H54 (cell line): ENCODE results near the gene NT5E.
A peak's percentile ranks its signal among the peaks of the same experiment; 100 is the strongest.
"Not testable (repeated sequence)": the region's sequence is repeated elsewhere in the genome, so short reads cannot be mapped to it uniquely, and the experiment has no call there.

Experiments
- DNase-seq: peaks from one replicate; pipeline ENCODE4 v3.0.0; 2011; ENCODE audit warnings: low spot score, mixed read lengths; ENCODE audit not compliant: insufficient read length
- FAIRE-seq: peaks from 3 replicates; lab custom pipeline; 2011; peaks lifted over from hg19 to GRCh38; lab: Jason Lieb, UNC
- POLR2A ChIP-seq: IDR thresholded peaks from 2 replicates; pipeline ENCODE4 v1.6.1; 2011; ENCODE audit warnings: low read depth, mild to moderate bottlenecking, low read length

NT5E gene

DNA sequence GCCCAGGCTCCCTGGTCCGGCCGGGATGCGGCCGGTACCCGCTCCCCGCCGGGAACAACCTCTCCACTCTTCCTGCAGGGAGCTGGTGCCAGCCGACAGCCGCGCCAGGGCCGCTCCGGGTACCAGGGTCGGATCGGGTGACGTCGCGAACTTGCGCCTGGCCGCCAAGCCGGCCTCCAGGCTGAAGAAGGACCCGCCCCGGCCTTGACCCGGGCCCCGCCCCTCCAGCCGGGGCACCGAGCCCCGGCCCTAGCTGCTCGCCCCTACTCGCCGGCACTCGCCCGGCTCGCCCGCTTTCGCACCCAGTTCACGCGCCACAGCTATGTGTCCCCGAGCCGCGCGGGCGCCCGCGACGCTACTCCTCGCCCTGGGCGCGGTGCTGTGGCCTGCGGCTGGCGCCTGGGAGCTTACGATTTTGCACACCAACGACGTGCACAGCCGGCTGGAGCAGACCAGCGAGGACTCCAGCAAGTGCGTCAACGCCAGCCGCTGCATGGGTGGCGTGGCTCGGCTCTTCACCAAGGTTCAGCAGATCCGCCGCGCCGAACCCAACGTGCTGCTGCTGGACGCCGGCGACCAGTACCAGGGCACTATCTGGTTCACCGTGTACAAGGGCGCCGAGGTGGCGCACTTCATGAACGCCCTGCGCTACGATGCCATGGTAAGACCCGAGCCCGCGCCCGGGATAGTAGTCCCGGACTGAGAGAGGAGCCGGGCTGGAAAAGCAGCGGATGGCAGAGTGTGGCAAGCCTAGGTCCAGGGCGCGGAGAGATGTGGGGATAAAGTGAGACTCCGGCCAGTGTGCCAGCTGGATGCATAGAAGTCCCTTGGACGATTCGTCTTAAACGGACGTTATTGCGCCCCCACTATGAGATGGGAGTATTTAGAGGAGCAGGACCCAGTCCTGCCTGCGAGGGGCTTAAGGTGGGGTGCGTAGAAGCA is at the start of gene NT5E:
TSS of gene NT5E (plus strand) at position 266 of the 942 bp plus-strand sequence. CDS start at position 323, 57 bp downstream.
- no peak for FAIRE-seq
- peak; percentile 59; the same call in 1 of the 2 replicates for TF ChIP-seq POLR2A
- DNase-seq = peak; percentile 44

DNA sequence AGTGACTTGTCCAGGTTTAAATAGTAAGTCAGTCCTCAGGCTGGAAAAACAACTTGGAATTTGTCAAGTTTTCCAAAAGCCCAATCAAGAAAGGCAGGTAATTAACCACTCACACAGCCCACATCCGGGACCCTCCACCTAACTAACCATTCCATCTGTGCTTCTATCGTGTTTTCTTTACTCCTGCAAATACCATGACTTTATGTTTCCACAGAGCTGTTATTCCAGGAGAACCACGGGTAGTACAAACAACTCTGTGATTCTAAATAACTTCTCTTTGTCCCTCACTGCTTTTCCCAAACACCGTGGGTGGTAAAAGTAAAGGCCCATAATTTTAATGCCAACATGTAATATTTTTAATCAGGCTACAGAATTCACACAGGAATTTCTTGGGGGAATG is 49.6 kb upstream of the NT5E start:
- DNase-seq = no peak
- TF ChIP-seq POLR2A = no peak
- FAIRE-seq = no peak

DNA sequence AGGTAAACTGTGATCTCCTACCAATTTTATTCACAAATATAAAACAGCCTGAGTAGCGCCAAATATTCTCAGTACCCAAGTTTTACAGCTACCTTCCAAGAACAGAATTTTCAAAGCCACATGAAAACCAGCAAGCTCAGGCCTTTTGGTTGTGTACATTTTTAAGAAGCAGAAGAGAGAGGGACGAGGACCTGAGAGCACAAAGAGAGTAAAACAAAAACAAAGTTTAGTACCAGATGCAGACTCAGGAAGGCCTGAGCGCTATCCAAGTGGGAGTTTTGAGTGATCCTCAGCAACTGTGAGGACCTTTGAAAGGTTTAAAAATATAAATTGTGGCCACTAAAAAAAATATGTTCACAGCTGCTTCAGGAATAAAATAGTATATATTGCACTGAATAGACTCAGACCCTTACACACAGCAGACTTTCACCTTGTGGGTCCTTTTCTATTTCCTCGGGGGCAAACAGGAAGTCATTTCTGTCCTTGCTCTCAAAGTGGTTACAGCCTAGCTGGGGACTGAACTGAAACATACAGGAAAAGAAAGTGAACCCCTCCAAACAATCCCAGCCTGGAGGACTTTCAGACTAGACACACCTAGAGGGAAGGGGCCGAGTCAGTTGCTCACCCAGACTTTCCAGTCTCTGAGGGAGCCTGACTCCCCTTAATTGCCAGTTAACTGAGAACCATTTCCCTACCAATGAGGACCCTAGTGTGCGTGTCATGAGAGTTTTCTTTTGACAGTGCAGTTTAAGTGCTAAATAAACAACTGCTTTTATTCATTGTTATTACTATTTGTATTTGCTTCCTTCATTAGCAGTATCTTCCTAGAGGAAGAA is 48.5 kb upstream of the NT5E start:
- no peak for TF ChIP-seq POLR2A
- DNase-seq = no peak
- no peak for FAIRE-seq

DNA sequence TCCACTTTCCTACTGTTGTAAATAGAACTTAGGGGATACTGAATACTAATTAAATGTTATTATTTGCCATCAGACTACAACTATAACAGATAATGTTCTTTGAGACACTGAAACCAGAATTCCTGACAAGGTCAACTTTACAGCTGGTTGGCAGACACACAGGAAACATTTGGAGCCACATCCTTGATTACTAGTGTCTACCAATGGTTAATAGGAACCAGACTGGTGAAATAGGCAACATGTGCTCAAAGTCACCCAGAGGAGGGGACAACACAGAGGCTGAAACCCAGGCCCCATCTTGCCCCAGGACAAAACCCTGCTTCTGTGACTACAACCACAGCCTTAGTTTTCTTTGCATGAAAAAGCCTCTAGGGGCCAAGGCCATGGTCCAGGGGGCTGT is 47.8 kb upstream of the NT5E start:
- no peak for FAIRE-seq
- TF ChIP-seq POLR2A = no peak
- DNase-seq = no peak

DNA sequence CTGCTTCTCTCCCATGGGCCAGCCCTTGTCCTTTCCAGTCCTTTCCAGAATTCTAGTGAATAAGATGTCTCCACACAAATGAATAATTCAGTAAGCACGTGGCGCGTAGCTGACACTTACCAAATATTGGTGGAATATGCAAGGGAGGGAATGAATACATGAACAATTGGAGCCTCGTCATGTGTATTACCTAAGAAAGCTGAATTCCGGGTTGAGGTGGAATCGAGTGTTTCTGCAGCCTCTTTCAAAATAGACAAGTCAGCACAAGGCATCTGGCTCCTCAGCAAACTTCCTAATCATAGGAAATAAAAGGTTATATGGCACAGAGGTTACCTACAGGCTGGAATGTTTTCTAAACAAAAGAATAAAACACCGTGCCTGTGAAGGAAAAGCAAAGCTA is 47.0 kb upstream of the NT5E start:
- no peak for DNase-seq

DNA sequence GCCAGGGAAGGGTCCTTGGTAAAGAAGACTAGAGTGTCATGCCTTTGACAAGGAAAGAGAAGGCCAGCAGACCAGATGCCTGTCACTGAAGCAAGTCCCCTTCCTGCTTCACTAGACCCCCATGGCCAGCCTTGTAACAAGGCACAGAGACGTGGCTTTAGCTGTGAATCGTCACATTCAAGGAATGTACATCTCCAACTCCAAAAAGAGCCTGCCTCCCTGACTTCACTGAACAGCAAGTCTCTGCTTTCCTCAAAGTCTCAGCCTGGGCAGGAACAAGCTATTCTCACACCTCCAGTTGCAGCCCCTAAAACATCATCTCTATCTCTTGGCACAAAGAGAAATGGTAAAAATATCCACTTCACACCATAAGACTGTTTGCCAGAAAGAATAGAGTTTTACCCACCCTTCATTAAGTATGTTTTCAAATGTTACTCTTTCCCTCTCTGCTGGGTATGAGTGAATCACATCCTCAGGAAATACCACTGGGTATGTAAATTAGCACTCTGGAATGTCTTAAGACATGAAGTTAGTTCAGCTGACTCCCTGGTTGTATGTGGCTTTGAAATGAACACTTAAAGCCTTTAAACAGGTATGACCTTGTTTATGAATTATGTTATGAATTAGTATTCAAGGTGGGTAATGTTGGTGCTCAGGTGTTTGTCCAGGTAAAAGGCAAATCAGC is 46.4 kb upstream of the NT5E start:
- no peak for TF ChIP-seq POLR2A
- peak; percentile 41 for DNase-seq
- FAIRE-seq = peak; percentile 55

More for the DNA sequence above, 47.0 kb upstream of the NT5E start:
- no peak for FAIRE-seq
- TF ChIP-seq POLR2A = no peak

DNA sequence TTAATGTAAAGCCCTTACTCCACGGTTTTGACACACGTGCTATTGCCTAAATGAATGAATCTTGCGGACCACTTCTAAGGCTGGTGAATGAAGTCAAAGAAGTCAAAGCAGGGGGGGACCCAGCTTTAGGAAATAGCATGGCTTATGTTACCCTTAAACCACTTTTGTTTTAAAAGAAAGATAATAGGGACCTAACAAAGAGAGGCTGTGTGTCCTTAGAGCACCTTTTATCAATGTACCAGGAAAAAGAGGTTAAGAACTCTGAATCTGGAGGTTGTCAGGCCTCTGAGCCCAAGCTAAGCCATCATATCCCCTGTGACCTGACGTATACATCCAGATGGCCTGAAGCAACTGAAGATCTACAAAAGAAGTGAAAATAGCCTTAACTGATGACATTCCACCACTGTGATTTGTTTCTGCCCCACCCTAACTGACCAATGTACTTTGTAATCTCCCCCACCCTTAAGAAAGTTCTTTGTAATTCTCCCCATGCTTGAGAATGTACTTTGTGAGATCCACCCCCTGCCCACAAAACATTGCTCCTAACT is 45.8 kb upstream of the NT5E start:
- not testable (repeated sequence) for FAIRE-seq, DNase-seq

DNA sequence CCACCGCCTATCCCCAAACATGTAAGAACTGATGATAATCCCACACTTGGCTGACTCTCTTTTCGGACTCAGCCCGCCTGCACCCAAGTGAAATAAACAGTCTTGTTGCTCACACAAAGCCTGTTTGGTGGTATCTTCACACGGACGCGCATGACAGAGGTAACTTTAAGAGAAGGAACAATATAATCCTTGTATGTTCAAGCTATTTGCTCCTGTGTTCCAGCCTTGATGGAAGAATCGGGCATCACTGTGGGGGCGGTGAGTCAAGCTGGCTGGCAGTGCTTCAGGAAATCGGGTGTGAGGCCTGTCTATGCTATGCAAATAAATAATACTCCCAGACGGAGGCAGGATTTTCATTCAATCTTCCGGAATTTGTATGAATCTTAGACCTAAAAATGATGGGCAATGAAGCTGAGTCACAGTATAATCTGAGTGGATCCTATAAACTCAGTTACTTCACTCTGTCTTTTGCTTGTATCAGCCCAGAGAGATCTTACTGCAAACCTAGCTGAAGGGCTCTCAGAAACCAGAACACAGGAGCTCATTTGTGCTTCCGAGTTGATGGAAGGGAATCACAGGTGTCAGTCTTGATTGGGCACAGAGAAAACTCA is 45.2 kb upstream of the NT5E start:
- TF ChIP-seq POLR2A = no peak
- FAIRE-seq = peak; percentile 70
- DNase-seq = peak; percentile 51

DNA sequence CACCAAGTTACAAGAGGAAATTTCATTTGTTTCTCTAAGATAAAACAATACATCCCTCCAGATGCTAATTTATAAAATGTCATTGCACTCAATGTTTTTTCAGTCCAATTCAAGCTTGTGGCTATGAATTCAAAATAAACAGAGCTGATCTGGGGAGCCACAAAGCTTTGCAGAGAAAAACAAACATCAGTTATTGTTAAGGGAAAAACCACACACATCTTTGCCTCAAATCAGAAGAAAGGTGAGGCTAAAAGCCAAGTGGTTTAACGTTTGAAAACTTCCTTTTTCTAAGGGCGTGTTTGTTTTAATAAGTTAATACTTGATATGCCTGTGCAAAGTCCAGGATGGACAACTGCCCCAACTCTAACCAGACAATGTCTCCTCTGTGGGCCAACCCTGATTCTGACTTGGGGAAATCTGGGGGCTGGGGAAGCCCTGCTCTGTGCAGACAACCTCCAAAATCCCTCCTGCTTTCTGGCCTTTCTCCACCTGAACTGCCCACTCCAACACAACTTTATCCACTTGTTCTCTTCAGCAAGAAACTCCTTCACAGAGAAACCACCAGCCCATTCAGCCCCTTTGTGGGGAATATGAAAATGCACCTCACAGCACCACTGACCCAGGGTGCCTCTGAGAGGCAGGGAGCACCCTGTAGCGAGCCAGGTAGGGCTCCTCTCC is 44.6 kb upstream of the NT5E start:
- DNase-seq = no peak
- TF ChIP-seq POLR2A = no peak
- no peak for FAIRE-seq

DNA sequence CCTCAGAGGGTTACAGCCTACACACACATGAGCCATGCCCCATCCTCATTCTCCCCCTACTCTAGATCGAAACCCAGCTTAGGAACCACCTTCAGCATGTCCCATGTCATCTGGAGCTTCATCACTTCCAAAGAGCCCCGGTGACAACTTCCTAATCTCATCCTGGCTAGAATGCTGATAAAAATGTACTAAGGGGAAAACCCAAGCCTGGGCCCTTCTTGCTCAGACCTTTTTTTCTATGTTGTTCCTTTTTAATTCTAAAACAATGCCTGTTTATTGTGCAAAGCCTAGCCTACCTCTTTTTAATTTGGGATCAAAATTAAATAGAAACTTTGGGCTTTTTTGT is 44.1 kb upstream of the NT5E start:
- no peak for DNase-seq
- TF ChIP-seq POLR2A = no peak
- FAIRE-seq = no peak

DNA sequence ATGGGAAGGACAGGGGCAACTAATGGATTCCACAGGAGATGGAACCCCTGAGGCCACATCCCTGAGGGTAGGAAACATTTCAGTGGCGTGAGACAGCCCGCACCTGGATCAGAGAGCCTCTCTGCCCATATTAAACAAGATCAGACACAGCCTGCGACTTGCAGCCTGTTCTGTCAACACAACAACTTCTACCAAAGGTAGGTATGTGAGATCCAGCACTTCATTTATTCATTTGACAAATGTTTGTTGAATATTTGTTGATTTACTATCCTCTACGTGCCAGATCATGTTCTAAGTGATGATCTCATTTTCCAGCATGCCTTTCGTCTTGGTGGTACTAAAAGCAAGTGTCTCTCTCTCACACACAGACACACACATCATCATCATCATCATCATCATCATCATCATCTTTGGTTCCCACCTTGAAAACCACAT is 43.2 kb upstream of the NT5E start:
- no peak for FAIRE-seq
- no peak for DNase-seq
- no peak for TF ChIP-seq POLR2A

DNA sequence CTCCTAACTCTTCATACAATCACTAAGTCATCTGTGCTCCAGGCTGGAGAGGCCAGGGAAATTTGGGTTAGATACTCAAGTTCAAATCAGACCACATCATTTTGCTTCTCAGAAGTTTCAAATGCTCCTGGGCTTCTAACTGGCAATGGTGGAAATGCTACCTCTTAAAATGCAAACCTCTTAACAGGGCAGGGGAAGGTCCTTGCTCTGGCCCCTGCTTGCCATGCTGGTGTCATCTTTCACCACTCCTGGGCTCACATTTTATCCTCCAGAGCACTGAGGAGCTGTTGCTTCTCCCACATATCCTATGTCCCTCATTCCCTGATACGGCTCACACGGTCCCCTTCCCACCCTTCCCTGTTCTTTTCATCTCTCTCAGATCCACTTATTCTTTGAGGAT is 41.8 kb upstream of the NT5E start:
- FAIRE-seq = no peak
- no peak for DNase-seq
- TF ChIP-seq POLR2A = no peak
